Esophagus muscularis mucosa (tissue), 4 donors: ENCODE data around the gene SRRM2. TPM values are rescaled to one million over a fixed set of nuclear protein-coding genes. Genes with fewer than 3 reads are reported as not detected.

Experiments used
- DNase-seq: peaks from one replicate; pipeline ENCODE4 v3.0.0-alpha.2; 2017; ENCODE audit errors: extremely low spot score
- H3K27ac ChIP-seq, 4 donors: fragments of 200-600 bp; sonication (generic); replicated peaks in 1 of 4; 1 replicate in 3 of 4; 2 replicates in 1 of 4; pipeline ENCODE4 v1.5.1; 2016 to 2019; ENCODE audit warnings: mild to moderate bottlenecking in 1 of 4
- H3K27me3 ChIP-seq, 4 donors: fragments of 200-600 bp; sonication (generic); one replicate each; pipeline versions ENCODE4 v1.5.1 to v1.6.0; 2016 to 2019
- H3K36me3 ChIP-seq, 4 donors: fragments of 200-600 bp; sonication (generic); one replicate each; pipeline ENCODE4 v1.5.1; 2016 to 2019
- H3K4me1 ChIP-seq, 4 donors: fragments of 200-600 bp; sonication (generic); one replicate each; pipeline ENCODE4 v1.5.1; 2016 to 2019
- H3K4me3 ChIP-seq, 4 donors: fragments of 200-600 bp; sonication (generic); 1 replicate in 2 of 4; 2 replicates in 2 of 4; pipeline ENCODE4 v1.5.1; 2016 to 2019; ENCODE audit warnings: mild to moderate bottlenecking in 4 of 4, moderate library complexity in 1 of 4
- H3K9me3 ChIP-seq, 4 donors: fragments of 200-600 bp; sonication (generic); 1 replicate in 3 of 4; 2 replicates in 1 of 4; pipeline ENCODE4 v1.5.1; 2016 to 2019
- EP300 ChIP-seq: sonication (generic); formaldehyde crosslinking; IDR thresholded peaks from one replicate; pipeline ENCODE4 v1.6.1; 2017; ENCODE audit warnings: antibody characterized with exemption
- POLR2A ChIP-seq: fragments of 450-650 bp; IDR thresholded peaks from one replicate; pipeline ENCODE4 v1.6.1; 2017; ENCODE audit warnings: antibody characterized with exemption, moderate library complexity, mild to moderate bottlenecking, low read depth
- POLR2AphosphoS5 ChIP-seq, 2 donors: sonication (generic); formaldehyde crosslinking; IDR thresholded peaks; one replicate each; pipeline ENCODE4 v1.6.1; 2017; ENCODE audit warnings: antibody characterized with exemption in 2 of 2
- WGBS: methylation state at CpG from one replicate; pipeline ENCODE4 v1.1.5; 2018; 5-methylcytosine and 5-hydroxymethylcytosine counted together
- intact Hi-C: fragments of 100-400 bp; cut with DNase I; formaldehyde crosslinking; loops from one replicate; pipeline ENCODE4 v1.15.1; 2023
- total RNA-seq, 4 donors: library from RNA; depleted of rRNA; stranded (reverse); fragments of >200 nt; gene quantifications; one replicate each; pipeline versions ENCODE4 v1.1.0 to v1.2.1, GENCODE V29; 2016
- TF ChIP-seq, protein P1 (sequence below), 3 experiments: fragments of 200-600 bp in 2 of 3; fragments of 450-650 bp in 1 of 3; sonication (generic) in 2 of 3; IDR thresholded peaks; one replicate each; pipeline ENCODE4 v1.5.1; 2017 to 2019; ENCODE audit warnings: antibody characterized with exemption in 3 of 3, mild to moderate bottlenecking in 2 of 3, moderate library complexity in 1 of 3

Gene SRRM2
- total RNA-seq, 4 donors from 2014 or later: 126 to 325 (median 234) TPM

DNA sequence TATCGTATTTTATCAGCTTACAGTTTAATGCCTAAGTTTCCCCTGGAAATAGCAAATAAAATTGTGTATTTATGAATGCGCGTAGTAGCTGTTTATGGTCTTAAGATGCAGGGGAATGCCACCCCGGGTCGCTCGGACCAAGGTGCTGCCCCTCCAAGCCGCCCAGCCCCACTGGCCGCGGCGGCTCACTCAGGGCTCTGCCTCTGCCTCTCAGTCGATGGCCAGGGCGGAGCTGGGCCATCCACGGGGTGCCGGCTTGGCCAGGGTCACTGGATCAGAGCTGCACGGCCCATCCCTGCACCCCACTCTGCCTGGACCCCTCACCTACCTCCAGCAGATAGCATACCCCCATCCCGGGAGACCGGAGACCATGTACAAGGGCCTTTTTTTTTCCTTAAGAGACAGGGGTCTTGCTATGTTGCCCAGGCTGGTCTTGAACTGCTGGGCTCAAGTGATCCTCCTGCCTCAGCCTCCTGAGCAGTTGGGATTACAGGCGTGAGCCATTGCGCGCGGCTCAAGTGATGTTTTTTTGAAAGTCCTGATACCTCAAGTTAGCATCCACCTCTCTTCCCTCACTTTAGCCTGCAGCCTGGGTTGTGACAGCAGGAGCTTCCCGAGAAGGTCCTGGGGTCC, 43.4 kb upstream of the SRRM2 start:
- Histone ChIP-seq H3K27me3 (no peaks in the 10 kb centered on the region), H3K36me3 (peaks cover 32 to 62% (median 53%) of the 10 kb centered on the region in 4 donors), H3K4me1 (peaks cover 0 to 3% (median 0%) of the 10 kb centered on the region in 4 donors), H3K4me3 (no peak overlapping the region), H3K27ac (no peak overlapping the region), H3K9me3 (no peaks in the 10 kb centered on the region)
- 96% methylated on average over 17 of the region's 22 CpGs for WGBS
- no peak for DNase-seq
- TF ChIP-seq, protein P1, sequence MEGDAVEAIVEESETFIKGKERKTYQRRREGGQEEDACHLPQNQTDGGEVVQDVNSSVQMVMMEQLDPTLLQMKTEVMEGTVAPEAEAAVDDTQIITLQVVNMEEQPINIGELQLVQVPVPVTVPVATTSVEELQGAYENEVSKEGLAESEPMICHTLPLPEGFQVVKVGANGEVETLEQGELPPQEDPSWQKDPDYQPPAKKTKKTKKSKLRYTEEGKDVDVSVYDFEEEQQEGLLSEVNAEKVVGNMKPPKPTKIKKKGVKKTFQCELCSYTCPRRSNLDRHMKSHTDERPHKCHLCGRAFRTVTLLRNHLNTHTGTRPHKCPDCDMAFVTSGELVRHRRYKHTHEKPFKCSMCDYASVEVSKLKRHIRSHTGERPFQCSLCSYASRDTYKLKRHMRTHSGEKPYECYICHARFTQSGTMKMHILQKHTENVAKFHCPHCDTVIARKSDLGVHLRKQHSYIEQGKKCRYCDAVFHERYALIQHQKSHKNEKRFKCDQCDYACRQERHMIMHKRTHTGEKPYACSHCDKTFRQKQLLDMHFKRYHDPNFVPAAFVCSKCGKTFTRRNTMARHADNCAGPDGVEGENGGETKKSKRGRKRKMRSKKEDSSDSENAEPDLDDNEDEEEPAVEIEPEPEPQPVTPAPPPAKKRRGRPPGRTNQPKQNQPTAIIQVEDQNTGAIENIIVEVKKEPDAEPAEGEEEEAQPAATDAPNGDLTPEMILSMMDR (IDR thresholded peaks at IDR 0.05): no peak
- TF ChIP-seq POLR2A (no peak), EP300 (no peak), POLR2AphosphoS5 (IDR thresholded peaks at IDR 0.05) (no peak)
- intact Hi-C loops: no loop called here

DNA sequence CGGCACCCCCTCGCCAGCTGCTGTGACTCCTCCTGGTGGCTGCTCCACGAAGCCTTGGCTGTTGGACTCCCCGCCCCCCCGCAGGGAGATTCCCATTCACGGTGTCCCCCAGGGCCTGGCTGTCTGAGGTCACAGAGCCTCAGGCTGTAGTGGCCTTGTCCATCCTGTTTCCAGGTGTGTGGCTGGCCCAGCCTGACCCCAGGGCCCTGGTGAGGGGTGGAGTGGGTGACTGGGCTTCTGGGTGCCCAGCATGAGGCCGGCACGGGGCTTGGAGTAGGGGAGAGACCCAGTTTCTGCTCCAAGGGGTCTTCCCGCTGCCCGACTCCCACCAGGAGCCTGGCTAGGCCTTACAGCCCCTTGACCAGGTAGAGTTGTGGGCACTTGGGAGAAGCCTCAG, 42.9 kb upstream of the SRRM2 start:
- intact Hi-C loops: no loop called here
- no peak overlapping the region for H3K4me3 ChIP-seq
- H3K9me3 ChIP-seq: no peaks in the 10 kb centered on the region
- H3K4me1 ChIP-seq: no peaks in the 10 kb centered on the region
- WGBS: 95% methylated on average over 6 of the region's 10 CpGs
- no peak for TF ChIP-seq POLR2A
- TF ChIP-seq, protein P1 (IDR thresholded peaks at IDR 0.05): no peak
- TF ChIP-seq POLR2AphosphoS5 (IDR thresholded peaks at IDR 0.05): no peak
- TF ChIP-seq EP300: no peak
- no peak overlapping the region for H3K27ac ChIP-seq
- H3K36me3 ChIP-seq: peaks cover 30 to 57% (median 48%) of the 10 kb centered on the region in 4 donors
- no peak for DNase-seq
- H3K27me3 ChIP-seq: no peaks in the 10 kb centered on the region

DNA sequence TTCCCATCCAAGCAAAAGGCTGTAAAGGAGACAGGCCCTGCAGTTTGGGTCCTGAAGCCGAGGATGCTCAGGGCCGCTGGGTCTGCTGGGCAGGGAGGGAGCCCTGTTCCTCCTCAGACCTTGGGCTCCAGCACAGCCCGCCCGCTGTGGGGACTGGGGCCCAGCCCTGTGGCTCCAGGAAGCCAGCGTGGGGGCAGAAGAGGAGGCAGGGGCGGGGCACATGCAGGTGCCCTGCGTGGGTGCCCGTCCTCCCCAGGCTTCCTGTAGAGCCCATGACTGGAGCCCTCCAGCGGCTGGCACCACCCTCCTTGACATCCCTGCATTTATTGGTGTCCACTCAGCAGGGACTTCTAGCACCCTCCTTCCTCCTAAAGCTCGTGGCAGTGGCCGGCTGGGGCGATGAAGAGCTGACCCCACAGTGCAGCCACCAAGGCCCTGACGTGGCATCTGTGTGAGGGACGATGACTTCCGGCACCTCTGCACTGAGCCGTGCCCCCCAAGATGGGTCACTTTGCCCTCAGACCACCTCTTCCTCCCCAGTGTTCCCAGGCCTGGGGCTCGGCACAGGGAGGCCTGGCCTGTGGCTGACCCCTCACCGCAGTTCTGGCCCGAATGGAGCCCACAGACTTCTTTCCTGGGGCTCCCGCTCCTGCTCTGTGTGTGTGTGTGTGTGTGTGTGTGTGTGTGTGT, 42.3 kb upstream of the SRRM2 start:
- no peaks in the 10 kb centered on the region for H3K4me1 ChIP-seq
- intact Hi-C loops: loop anchor here (10.0 kb wide), 1 partner anchor 155 kb away; no protein-coding TSS in a partner anchor
- 88% methylated on average over 7 of the region's 20 CpGs for WGBS
- TF ChIP-seq POLR2AphosphoS5 (IDR thresholded peaks at IDR 0.05) (no peak), POLR2A (no peak)
- TF ChIP-seq, protein P1 (IDR thresholded peaks at IDR 0.05): no peak
- peaks cover 0 to 3% (median 0%) of the 10 kb centered on the region in 4 donors for H3K27me3 ChIP-seq
- no peaks in the 10 kb centered on the region for H3K9me3 ChIP-seq
- no peak overlapping the region for H3K27ac ChIP-seq
- H3K4me3 ChIP-seq: no peak overlapping the region
- no peak for DNase-seq
- H3K36me3 ChIP-seq: peaks cover 26 to 51% (median 42%) of the 10 kb centered on the region in 4 donors

DNA sequence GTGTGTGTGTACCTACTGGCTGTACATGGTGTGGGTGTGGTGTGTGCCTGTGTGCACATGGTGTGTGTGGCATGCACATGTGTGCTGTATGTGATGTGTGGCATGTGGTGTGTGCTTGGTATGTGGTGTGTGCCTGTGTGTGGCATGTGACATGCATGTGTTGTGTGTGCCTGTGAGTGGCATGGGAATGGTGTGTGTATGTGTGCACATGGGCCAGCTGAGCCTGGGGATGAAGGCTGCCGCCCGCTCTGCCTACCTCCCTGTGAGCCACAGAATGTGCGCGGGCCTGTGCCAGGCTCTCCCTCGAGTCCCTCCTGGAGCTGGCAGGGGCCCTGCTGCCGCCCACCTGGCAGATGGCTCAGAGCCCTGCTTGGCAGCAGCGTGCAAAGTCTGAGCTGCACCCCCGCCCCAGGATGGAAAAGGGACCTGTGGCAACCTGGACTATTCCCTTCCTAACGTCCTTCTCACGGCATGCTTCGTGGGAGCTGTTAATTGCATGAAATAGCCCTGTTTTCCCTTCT, 41.7 kb upstream of the SRRM2 start:
- Histone ChIP-seq H3K9me3 (no peaks in the 10 kb centered on the region), H3K36me3 (peaks cover 24 to 45% (median 37%) of the 10 kb centered on the region in 4 donors), H3K27me3 (peaks cover 0 to 9% (median 0%) of the 10 kb centered on the region in 4 donors), H3K27ac (no peak overlapping the region), H3K4me1 (peaks cover 3 to 6% (median 6%) of the 10 kb centered on the region in 4 donors), H3K4me3 (no peak overlapping the region)
- TF ChIP-seq POLR2A (no peak), EP300 (no peak), POLR2AphosphoS5 (IDR thresholded peaks at IDR 0.05) (no peak)
- TF ChIP-seq, protein P1 (IDR thresholded peaks at IDR 0.05): no peak
- WGBS: no CpG with 5 or more reads among the region's 11 CpGs
- intact Hi-C loops: loop anchor here (10.0 kb wide), 1 partner anchor 154 kb away; no protein-coding TSS in a partner anchor
- DNase-seq: no peak
